Activated CD8-positive, alpha-beta memory T cell treated with anti-CD3 and anti-CD28 coated beads, Interleukin-2, amount 50 U/mL, for 24 hours (primary cell): Measurements from ENCODE around the gene ZNF593OS.

Experiments
- DNase-seq: peaks from one replicate; pipeline ENCODE4 v3.0.0-alpha.2; 2020; ENCODE audit errors: extremely low read depth

ZNF593OS gene

DNA sequence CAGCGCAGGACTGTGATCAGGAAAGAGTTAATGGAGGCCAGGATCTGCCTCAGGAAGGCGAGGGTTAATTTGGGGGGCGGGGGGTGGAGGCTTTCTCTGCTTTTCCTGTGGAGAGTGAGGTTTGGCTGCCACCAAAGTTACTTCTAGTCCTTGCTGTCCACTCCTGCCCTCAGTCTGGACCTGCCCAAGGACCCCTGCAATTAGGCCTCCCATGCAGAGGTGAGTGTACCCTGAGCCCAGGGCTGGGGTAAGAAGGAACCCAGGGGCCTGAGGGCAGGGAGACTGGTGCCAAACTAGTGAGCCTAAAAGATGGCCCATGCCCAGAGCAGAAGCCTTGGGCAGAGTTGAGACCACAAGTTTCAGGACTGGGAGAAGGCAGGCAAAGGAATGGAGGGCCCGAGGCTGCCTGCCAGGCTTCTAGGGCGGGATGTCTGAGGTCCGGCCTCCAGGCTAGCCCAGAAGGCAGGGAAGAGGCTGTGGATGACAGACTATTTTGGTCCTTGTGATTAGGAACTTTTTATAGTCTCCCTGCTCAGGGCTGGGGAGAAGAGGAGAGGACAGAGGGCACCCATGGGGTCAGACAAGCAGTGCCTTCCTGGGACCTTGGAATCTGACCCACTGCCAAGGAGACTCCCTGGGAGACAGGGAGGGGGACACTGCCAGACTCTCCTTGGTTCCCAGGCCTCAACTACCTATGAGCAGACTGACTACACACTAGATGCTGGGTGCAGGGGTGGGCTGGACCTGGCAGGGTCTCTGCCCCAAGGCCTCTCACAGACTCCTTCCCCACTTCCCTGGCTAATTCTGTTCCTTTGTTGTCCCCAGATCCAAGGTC lies 12.5 kb downstream of the ZNF593OS start, which contains the start of gene FAM110D:
Gene FAM110D (plus strand): TSS at position 172 of the 835 bp plus-strand sequence. CDS start 2,213 bp downstream, outside the sequence.
- no peak for DNase-seq

DNA sequence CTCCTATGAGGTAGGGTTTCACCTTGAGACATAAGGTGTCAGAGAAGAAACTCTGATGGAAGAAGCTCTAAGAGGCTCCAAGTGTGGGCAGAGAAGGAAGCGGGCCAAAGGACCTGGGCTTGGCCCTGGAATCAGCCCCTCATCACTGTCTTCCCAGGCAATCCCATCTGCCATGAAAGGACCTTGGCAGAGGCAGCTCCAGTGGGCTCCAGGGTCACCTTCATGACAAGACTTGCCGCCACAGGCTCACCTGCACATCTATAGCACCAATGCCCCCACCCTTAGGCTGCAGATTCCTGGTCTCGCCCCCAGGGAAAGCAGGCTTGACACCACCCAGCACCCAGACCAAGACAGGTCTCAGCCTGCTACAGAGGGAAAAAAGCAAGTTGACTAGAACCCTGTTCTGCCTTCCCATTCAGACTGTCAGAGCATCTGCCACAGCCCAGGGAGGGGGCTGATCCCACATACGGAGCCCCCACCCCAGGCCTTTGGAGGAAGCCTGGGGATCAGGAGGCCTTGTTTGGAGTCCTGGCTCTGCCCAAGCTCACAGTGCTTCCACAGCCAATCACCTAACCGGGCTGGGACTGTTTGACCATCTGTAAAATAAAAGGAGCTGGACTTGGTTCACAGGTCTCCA lies 13.2 kb downstream of the ZNF593OS start:
- DNase-seq, result no peak

DNA sequence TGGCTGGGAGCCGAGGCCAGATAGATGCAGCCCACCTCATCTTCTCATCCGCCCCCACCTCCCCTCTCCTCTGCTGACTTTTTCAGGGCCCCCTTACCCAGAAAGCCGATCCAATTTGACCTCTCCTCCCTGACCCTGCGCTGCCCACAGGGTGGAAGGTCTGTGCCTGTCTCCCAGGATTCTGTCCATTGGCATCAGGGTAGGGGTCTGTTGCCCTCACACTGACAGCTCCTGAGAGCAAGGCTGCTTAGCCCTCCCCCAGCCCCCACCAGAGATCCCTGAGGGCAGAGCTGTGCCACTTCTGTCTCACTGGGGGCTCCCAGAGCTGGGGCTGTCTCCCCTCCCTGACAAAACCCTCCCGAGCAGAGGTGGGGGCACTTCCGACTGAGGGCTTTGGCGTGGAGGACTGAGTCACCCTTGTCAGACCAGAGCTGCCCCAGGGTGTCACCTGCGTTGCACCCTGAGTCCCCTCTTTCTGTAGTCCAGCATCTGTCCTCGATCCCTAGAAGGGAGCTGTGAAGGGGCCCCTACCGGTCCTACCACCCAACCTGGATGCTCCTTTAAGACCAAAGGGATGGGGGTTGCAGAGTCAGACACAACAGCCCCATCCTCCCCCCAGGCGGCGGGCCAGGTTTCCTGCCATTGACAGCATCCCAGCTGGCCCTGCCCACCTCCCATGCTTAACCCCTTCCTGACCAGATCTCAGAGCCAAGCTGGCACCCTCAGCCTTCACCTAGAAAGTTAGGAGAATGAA lies 15.2 kb downstream of the ZNF593OS start:
- no peak for DNase-seq

DNA sequence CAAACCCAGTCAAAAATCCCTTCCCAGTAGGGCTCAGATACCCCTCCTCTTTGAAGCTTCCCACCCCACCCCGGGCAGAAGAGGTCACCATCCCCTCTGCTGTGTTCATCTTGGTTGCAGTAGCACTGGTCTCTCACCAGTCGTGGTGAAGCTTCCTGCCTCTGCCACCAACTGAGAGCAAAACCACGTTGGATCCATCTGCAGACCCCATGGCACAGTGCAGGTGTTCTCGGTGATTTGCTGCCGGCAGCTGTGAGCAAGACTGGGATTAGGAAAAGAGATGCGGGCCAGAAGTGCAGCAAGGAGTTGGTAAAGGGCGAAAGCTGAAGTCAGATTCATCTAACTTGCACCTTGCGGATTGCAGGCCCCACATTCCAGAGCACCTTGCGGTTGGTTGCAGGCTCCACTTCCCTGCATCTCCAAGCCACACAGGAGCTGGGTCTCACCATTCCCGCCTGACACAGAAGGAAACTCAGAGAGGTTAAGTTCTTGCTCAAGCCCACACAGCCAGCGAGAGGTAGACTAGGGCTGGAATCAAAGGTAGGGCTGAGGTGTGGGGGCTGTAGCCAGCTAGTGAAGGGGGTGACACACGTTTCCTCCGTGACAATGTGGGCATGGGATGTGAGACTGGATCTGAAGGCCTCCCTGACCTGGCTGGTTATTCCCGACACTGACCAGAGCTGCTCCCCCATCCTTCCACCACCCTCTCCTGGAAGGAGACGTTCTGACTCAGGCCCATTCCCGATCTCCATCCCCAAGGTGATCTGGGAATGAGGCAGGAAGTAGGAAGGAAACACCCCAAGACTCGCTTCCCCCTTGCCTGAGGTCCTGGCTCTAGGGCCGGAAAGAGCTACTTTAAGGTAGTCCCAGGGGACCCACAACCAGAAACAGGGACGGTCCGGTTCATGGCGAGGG lies 16.0 kb downstream of the ZNF593OS start:
- no peak for DNase-seq

DNA sequence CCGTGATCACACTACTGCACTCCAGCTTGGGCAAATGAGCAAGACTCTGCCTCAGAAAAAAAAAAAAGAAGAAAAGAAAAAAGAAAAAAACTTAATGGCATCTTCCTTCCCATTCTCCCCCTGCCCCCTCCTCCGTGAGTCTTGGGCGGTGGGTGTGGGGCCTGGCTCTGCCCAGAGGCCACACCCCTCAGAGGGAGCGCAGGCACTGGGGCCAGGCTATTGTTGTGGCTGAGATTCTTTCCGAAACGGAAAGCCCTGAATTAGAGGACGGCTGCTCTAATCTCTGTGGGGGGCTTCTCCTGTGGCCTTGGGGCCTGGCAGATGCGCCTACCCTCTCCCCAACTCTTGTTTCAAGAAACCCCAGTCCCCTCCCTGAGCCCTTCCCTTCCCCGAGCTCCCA lies 16.9 kb downstream of the ZNF593OS start:
- no peak for DNase-seq

DNA sequence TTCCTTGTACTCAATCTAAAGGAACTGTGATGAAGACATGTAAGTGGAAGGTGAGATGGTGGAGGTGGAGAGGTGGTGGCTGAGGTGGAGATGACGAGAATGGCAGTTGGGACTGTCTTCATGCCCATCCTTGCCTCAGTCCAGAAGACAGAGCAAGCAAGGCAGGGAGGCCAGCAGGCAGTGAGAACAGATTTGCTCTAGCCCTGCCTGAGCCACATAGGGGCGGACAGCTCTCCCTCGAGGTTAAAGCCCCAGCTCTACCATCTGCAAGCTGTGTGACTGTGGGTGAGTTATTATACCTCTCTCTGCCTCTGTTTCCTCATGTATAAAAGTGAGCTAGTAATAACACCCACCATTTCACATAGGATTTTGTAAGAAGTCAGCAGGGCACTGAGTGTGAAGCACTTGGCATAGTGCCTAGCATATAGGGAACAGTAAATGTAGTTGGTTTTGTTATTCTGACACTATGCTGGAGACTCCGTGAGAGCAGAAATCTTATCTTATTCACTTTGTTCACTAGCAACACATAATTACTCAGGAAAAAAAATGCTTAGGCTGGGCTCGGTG lies 17.6 kb downstream of the ZNF593OS start:
- no peak for DNase-seq

DNA sequence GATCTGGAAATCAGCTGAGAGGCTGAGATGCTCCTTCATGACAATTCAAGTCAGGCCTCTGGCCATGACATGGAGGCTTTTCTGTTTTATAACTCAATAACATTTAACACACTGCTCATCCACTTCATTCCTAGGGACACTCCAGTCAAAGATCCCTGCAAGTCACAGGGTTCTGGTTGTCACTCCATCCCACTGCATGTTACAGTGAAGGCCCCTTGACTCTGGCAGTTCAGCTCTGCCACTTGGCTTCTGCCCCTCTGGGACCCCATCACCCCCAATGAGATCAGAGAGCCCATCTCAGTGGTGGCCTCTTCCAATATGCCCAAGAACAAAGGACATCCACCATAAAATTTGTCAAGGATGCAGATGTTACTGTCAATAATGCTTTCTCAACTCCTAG lies 22.7 kb downstream of the ZNF593OS start:
- no peak for DNase-seq

DNA sequence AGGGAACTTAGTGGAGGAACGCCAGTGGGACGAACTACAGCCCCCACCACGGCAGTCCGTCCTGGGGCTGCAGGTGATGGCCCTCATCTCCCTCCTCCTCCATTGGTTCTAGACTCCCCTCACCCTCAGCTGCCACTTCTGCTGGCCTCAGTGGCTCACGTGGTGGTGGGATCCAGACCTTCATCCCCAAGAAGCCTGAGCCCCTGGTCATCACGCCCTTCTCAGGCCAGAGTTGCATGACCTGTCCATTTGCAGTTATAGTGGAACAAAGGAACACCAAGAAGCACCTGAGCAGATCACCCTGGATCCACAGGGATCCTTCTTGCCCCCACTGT lies 25.7 kb downstream of the ZNF593OS start:
- no peak for DNase-seq

DNA sequence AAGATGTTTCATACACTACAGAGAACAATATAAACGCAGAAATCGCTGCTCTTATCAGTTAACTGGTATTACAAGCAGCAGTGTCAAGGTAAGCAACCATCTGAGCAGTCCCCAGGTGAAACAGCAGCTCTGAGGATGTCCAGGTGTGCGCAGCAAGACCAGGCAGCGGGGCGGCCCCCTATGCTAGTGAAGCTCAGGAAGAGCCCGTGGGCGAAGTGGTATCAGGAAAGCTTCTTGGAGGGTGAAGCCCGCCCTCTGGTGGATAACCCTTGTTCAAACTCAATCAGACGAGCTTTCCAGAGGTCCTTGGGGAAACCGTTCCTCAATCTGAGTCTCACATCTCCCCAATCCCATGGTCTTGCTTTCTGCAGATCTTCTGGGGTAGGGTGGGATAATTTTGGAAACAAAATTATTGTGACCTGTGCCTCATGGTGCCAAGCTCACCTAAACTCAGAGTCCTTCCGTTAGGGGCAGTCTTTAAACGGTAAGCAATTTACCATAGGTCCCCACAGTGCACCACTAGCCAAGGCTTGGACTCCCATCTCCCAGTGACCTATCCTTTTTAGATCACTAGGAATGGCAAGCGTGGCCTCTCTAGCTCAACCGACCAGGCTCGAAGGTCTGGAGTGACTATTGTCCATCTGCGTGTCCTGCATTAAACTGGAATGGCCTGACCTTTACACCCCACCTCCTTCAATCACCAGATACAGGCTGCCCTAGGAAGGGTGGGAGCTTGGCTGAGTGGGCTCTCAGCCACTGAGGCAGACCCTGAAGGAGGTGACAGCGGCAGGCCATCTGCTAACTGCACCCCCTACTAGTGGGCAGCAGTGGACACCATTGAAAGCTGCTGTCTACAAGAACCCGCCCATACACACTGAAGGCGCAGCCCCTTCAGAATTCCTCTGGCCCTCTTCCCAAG lies 26.3 kb downstream of the ZNF593OS start:
- DNase-seq, result no peak

DNA sequence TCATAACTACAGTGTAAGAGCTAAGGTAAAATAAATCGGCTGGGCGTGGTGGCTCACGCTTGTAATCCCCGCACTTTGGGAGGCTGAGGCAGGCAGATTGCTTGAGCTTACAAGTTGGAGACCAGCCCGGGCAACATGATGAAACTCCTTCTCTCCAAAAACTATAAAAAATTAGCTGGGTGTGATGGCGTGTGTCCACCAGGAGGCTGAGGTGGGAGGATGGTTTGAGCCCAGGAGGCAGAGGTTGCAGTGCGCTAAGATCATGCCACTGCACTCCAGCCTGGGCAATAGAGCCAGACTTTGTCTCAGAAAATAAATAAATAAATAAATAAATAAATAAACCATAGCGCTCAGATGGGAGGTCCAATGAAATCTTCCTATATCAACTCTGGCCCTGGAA lies 29.5 kb downstream of the ZNF593OS start:
- no peak for DNase-seq

DNA sequence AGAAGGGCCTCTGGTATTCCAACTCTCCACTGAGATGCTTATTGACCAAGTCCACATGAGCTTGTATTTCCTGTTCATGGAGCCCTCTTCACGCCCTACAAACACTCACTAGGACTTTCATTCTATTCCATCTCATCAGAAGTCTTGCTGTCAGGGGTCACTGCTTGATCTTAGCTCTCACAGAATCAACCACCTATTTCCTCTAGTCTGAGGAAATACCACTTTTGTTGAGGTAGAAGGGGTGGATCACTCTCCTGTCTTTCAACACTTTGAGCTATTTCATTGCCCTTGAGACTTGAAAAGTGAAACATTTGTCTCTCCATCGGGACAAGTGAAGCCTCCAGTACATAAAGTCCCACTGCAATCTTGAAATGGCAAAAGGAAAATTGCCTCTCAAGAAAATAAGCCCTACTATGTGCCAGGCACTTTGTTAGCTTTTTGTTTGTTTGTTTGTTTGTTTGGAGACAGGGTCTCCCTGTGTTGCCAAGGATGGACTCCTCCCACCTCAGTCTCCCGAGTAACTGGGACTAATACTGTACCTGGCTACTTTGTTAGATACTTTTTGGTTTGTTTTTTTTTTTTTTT lies 32.6 kb downstream of the ZNF593OS start:
- DNase-seq, result no peak

DNA sequence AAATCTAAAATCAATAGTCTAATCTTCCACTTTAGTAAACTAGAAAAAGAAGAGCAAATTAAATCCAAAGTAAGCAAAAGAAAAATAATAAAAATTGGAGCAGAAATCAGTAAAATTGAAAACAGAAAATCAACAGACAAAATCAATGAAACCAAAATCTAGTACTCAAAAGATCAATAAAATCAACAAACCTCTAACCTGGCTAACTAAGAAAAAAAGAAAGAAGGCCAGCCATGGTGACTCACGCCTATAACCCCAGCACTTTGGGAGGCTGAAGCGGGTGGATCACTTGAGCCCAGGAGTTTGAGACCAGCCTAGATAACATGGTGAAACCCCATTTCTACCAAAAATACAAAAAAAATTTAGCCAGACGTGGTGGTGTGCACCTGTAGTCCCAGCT lies 37.2 kb downstream of the ZNF593OS start:
- no peak for DNase-seq

DNA sequence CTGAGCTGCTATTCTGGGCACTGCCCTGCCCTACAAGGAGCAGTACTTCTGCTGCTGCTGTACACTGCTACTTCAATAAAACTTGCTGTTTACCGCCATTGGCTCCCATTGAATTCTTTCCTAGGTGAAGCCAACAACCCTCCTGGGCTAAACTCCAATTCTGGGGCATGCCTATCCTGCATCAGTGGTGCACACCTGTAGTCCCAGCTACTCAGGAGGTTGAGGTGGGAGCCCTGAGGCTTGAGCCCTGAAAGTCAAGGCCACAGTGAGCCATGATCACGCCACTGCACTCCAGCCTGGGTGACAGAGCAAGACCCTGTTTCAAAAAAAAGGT lies 38.8 kb downstream of the ZNF593OS start:
- no peak for DNase-seq

DNA sequence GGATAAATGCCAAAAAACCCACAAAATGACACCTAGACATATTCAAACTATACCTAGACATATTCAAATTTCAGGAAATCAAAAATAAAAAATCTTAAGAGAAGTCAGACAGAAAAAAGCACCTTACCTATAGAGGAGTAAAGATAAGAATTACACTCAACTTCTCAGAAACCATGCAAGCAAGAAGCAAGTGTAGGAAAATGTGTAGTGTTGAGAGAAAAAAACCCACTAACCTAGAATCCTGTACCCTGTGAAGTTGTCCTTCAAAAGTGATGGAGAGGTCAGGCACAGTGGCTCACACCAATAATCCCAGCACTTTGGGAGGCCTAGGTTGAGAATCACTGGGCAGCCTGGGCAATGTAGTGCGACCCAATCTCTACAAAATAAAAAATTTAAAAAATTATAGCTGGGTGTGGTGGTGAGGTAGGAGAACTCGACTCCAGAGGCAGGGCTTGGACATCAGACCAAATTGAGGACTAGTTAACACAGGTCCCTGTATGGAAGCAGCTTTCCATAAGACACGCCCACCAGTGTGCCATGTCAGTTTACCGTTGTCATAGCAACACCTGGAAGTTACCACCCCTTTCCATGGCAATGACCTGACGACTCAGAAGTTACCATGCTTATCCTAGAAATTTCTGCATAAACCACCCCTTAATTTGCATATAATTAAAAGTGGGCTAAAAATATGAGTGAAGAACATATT lies 39.4 kb downstream of the ZNF593OS start:
- DNase-seq, result no peak

DNA sequence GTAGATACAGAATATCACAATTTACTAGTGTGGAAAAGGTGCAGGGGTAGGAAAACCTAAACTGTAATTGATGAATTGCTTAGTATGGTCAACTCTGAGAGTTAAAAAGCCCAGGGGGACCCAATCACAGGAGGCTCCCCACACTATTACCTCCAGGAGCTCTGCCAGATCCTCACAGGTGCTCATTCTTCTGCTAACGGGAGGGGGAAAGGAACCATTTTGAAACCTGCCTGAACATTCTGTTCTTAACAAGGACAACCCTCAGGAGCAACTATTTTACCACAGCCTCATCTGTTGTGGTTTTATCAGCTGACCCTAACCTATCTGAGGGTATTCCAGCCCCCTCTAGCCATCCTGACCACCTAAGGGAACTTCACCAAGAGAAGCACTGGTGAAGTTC lies 40.9 kb downstream of the ZNF593OS start:
- DNase-seq, result no peak

DNA sequence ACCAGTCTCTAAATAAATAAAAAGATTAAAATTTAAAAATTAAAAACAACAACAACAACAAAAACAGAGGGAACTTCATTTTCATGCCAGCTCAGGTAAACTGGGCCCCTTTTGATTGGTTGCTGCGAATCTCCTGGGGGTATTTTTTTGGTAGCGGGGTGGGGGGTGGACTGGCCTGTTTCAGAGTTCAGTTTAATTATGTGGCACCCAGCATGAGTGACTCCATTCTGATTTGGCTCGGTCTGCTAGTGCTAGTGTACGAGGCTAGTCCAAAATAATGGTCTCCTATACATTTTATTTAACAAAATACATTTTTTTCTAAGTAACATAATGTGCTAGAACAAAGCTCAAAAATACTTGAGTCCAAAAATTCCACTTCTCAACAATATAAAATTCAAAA lies 41.9 kb downstream of the ZNF593OS start:
- no peak for DNase-seq

DNA sequence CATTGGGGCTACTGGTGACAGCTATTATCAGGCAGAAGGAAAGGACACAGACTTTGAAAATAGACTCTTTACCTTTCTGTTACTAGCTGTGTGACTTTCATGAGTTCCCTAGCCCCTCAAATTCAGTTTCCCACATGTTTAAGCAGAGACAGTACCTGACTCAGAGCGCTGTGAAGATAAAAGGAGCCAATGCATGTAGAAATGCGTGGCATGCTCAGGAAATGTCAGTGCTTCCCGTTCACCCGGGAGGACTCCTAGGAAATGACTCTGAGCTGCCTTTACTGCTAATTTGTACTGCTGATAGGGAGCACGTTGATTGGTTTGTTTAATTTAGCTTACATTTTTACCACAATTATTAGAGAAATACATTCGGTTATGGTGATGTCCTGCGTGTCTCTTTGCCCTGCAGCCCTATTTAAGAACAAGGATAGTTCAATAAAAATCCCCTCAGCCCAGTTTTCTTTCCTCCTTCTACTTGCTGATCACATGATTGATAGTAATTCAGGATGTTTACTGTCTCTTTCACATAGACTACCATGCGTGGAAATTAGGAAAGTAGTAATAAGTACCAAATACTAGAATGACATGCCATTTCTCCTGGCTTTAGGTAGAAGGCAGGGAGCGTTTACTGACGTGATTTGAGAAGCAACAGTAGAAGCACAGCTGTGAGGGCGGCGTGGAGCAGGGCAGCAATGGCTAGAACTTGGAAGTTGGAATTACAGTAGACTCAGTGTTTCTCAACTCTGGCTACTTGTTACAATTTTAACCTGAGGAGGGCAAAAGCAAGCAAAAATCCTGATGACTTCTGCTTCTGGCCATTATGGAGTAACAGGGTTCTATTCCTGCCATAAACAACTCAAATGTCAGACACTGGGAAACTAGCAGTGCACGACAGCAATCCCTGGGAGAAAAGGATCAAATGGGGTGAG lies 44.1 kb downstream of the ZNF593OS start:
- no peak for DNase-seq
